Effector CD8-positive, alpha-beta T cell (primary cell): Measurements from ENCODE around the gene VAT1.

Experiments
- DNase-seq: peaks from one replicate; lab custom pipeline; 2025; lab: John Stamatoyannopoulos, UW

Gene VAT1

GRCh38 chr17:43027091-43028032, 5.2 kb upstream of the VAT1 start:
- DNase-seq: no peak

GRCh38 chr17:43026595-43026994, 4.4 kb upstream of the VAT1 start:
- DNase-seq: no peak

- DNase-seq: no peak
Measured at GRCh38 chr17:43025766-43026537, 3.8 kb upstream of the VAT1 start.

GRCh38 chr17:43025290-43025657, 3.1 kb upstream of the VAT1 start:
- DNase-seq: no peak

- peak; percentile 64 for DNase-seq
Measured at GRCh38 chr17:43024407-43025289, 2.5 kb upstream of the VAT1 start, which contains the start of gene RND2. Gene RND2 (plus strand): TSS chr17:43025231. CDS start chr17:43025348, 117 bp downstream.

GRCh38 chr17:43020789-43021740, 1.1 kb downstream of the VAT1 start:
- DNase-seq: peak; percentile 17

GRCh38 chr17:43020030-43020621, 2.1 kb downstream of the VAT1 start:
- no peak for DNase-seq

- DNase-seq: no peak
Measured at GRCh38 chr17:43019418-43019817, 2.8 kb downstream of the VAT1 start.

- no peak for DNase-seq
Measured at GRCh38 chr17:43018932-43019331, 3.3 kb downstream of the VAT1 start.

GRCh38 chr17:43018008-43018853, 4.0 kb downstream of the VAT1 start:
- DNase-seq: no peak

- no peak for DNase-seq
Measured at GRCh38 chr17:43016216-43016615, 6.0 kb downstream of the VAT1 start.

GRCh38 chr17:43015579-43015978, 6.6 kb downstream of the VAT1 start:
- DNase-seq: no peak

- DNase-seq: no peak
Measured at GRCh38 chr17:43014649-43015542, 7.3 kb downstream of the VAT1 start.

GRCh38 chr17:43014020-43014648, 8.1 kb downstream of the VAT1 start:
- DNase-seq: no peak

- no peak for DNase-seq
Measured at GRCh38 chr17:43013296-43013695, 8.9 kb downstream of the VAT1 start.

- DNase-seq: no peak
Measured at GRCh38 chr17:43011728-43012472, 10.3 kb downstream of the VAT1 start.

GRCh38 chr17:43010667-43011308, 11.4 kb downstream of the VAT1 start:
- no peak for DNase-seq
